AG09319 (cell line): Measurements from ENCODE around the gene PDE1A.

ENCODE experiments used
- DNase-seq: peaks from one replicate; pipeline ENCODE4 v3.0.0-alpha.2; 2010; ENCODE audit warnings: low read depth; ENCODE audit errors: extremely low read depth
- CTCF ChIP-seq: IDR thresholded peaks from 2 replicates; pipeline ENCODE4 v1.5.1; 2011; ENCODE audit warnings: low read depth, mild to moderate bottlenecking, inconsistent platforms, low read length, moderate library complexity

The PDE1A gene

GRCh38 chr2:182181381-182181780 is 245.5 kb downstream of the PDE1A start:
- no peak for TF ChIP-seq CTCF
- no peak for DNase-seq

GRCh38 chr2:182179176-182179575 is 247.7 kb downstream of the PDE1A start:
- TF ChIP-seq CTCF = no peak
- no peak for DNase-seq

GRCh38 chr2:182173944-182174622 is 252.8 kb downstream of the PDE1A start:
- no peak for TF ChIP-seq CTCF
- DNase-seq = no peak

- TF ChIP-seq CTCF = no peak
Measured at GRCh38 chr2:182170341-182170740, 256.5 kb downstream of the PDE1A start.

GRCh38 chr2:182167882-182168281 is 259.0 kb downstream of the PDE1A start:
- DNase-seq = no peak
- TF ChIP-seq CTCF = no peak

More at GRCh38 chr2:182170341-182170740, 256.5 kb downstream of the PDE1A start:
- DNase-seq = no peak

GRCh38 chr2:182166841-182167240 is 260.0 kb downstream of the PDE1A start:
- no peak for TF ChIP-seq CTCF
- no peak for DNase-seq

GRCh38 chr2:182166406-182166805 is 260.4 kb downstream of the PDE1A start:
- no peak for DNase-seq
- no peak for TF ChIP-seq CTCF
